T-helper 2 cell treated with Interferon-gamma antibody and Interleukin-4, amounts not matched to agents 5 μg/mL and 100 μg/mL, for 36 hours (primary cell): Measurements from ENCODE around the gene FGGY.
A peak's percentile ranks its signal among the peaks of the same experiment; 100 is the strongest.

Experiments used
- DNase-seq: peaks from one replicate; pipeline ENCODE4 v3.0.0; 2021; ENCODE audit warnings: low spot score
- H3K27ac Mint-ChIP-seq: one replicate; pipeline ENCODE4 v1.8.0; 2021; ENCODE audit warnings: mild to moderate bottlenecking, mixed read lengths
- H3K27me3 Mint-ChIP-seq: one replicate; pipeline ENCODE4 v1.8.0; 2021; ENCODE audit warnings: low read depth, mixed read lengths
- H3K36me3 Mint-ChIP-seq: one replicate; pipeline ENCODE4 v1.8.0; 2021; ENCODE audit warnings: low read depth, mixed read lengths
- H3K4me1 Mint-ChIP-seq: one replicate; pipeline ENCODE4 v1.8.0; 2021; ENCODE audit warnings: low read depth, mixed read lengths
- H3K4me3 Mint-ChIP-seq: one replicate; pipeline ENCODE4 v1.8.0; 2022; ENCODE audit warnings: mild to moderate bottlenecking, moderate library complexity, mixed read lengths
- H3K9me3 Mint-ChIP-seq: one replicate; pipeline ENCODE4 v1.8.0; 2021; ENCODE audit warnings: mixed read lengths

Gene FGGY

DNA sequence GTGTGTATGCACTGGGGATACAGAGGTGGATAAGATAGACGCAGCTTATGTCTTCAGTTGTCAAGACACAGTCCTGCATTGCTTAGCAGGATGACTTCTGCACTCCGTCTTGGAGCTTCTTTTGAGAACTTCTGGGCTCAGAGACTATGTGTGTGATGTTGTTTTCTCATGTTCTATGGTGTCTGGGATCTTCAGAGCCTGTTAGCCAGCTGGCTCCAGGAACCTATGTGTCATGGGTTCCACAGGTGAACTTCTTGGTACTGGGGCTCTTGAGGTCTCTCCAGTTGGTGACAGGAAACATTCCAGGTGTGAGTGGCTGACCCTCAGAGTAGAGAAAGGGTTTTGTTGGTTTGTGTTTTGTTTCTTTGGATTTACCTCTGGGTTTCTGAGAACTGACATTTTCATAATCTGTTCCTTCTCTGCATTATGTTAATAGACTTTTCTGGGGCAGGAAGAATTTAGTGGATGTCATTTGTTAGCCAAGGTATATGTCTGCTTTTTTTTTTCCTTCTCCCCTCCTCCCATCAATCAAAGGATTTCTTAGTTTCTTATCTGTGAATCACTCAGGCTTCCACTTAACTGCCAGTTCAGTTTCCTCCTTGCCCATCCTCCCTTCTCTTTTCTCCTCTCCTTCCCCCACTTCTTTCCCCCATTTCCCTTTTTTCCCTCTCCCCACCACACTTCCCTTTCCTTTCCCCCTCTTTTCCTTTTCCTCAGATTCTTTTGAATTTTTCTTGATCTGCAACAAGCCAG lies 18.1 kb downstream of the FGGY start:
- H3K27ac Mint-ChIP-seq: no peak overlapping the region

DNA sequence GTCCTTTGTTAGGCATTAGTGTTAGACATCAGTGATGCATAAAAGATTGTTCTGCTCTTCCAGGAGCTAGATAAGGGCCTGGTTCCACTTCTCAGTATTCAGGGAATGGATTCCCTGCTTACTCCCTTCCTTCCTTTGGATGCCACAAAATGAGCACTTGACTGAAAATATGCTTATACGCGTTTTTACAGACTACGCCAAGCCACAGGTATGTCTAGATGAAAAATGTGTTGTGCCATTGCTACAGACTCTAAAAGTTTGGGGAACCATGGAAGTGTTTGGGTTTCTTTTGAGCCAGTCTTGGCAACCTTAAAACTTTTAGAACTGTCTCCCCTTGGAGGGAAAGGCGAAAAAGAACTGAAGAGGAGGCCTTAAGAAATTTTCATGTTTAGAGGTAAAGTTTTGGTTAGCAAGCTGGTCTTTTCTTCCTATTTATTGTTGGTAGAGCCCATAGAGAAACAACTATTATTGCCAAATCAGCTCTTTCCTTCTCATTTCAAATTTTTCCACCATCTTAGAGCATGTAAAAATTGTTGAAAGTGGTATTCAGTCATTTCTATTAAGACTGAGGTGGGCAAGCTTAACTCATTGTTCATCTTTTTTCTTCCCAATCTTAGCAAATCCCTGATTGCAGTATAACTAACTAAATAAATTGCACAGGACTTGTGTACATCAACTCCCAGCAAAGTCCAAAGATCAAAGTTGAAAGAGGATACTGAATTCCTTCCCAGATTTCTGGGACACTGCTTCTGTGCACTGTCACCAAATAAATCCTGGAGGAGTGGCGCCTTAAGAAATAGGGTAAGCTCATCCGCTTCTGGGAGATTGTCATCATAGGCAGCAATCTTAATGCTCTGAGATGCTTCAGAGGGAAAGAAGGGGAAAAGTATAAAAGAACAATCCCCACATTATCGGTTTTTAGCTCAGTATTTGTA lies 18.9 kb downstream of the FGGY start:
- H3K36me3 Mint-ChIP-seq: peaks cover 7% of the 10 kb centered on the region
- no peaks in the 10 kb centered on the region for H3K9me3 Mint-ChIP-seq
- no peak overlapping the region for H3K27ac Mint-ChIP-seq
- DNase-seq: no peak
- H3K4me1 Mint-ChIP-seq: peaks cover 26% of the 10 kb centered on the region
- no peaks in the 10 kb centered on the region for H3K27me3 Mint-ChIP-seq
- no peak overlapping the region for H3K4me3 Mint-ChIP-seq

More for the DNA sequence above, 18.1 kb downstream of the FGGY start:
- peaks cover 26% of the 10 kb centered on the region for H3K4me1 Mint-ChIP-seq
- no peaks in the 10 kb centered on the region for H3K27me3 Mint-ChIP-seq
- H3K36me3 Mint-ChIP-seq: peaks cover 8% of the 10 kb centered on the region
- H3K4me3 Mint-ChIP-seq: no peak overlapping the region
- DNase-seq: no peak
- H3K9me3 Mint-ChIP-seq: no peaks in the 10 kb centered on the region

DNA sequence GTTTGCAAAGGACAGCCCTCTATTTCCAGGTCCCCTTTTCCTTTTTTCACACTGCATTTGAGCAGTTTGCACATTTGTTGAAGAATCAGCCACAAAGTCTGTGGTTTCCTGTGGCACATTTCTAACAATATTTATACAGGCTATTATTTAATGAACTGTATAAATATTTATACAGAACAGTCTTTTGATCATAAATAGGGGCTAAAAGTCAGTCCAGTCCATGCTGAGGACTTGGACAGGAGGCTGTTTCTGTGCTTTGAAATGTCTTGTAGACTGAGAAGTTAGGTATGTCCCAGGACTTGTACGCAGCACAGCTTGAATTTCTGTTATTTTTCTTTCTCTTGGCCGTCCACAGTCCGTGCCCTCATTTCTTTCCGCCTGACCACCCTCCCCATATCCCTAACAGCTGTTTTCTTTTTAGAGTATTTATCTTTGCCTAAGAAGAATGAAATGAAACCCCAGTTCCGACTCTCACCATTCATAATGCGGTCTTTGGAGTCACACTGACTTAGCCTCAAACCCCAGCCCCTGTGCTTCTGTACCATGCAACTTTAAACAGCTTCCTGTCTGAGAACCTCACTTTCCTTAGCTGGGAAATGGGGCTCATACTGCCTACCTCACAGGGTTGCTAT lies 19.7 kb downstream of the FGGY start:
- no peak for DNase-seq

DNA sequence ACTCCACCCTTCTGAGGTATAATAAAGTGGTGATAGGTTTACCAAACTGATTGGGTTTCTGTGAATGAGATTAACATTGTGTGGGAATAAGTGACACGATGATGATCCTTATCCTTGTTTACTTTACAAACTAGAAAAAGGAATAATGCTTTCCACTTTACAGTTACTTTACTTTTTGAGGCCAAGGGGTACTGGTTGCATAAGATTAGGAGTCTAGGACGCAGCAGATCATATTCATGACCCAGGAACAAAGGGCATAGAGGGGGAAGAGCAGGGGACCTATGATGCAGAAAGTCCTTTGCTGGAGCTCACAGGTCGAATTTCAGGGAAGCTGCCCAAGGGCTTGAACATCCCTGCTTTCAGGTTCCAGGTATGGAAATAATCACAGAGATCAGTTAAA lies 20.4 kb downstream of the FGGY start:
- Mint-ChIP-seq H3K9me3 (no peaks in the 10 kb centered on the region), H3K36me3 (peaks cover 3% of the 10 kb centered on the region), H3K27me3 (no peaks in the 10 kb centered on the region), H3K27ac (no peak overlapping the region), H3K4me3 (no peak overlapping the region), H3K4me1 (peaks cover 23% of the 10 kb centered on the region)
- no peak for DNase-seq

More for the DNA sequence above, 19.7 kb downstream of the FGGY start:
- Mint-ChIP-seq H3K36me3 (peaks cover 4% of the 10 kb centered on the region), H3K27ac (no peak overlapping the region), H3K9me3 (no peaks in the 10 kb centered on the region), H3K4me3 (peak overlapping the region; percentile 16), H3K27me3 (no peaks in the 10 kb centered on the region), H3K4me1 (peaks cover 23% of the 10 kb centered on the region)

DNA sequence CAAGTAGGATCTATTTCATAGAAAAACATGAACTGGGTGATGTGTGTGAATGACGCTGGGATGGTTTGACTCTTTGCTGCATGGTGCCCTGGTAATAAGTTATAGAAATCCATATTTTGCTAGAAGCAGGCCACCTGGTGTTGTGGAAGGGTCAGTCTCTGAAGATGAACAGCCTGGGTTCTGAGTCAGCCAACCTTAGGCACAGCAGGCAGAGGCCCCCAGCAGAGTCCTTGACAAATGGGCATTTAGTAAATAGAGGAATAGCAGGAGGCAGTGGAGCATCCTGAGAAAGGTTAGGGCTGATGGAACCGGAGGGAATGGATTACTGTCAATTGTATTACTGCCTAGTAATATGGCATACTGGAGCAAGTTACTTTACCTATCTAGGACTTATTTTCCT lies 20.9 kb downstream of the FGGY start:
- no peaks in the 10 kb centered on the region for H3K27me3 Mint-ChIP-seq
- no peak overlapping the region for H3K27ac Mint-ChIP-seq
- H3K4me3 Mint-ChIP-seq: no peak overlapping the region
- H3K36me3 Mint-ChIP-seq: peaks cover 6% of the 10 kb centered on the region
- H3K4me1 Mint-ChIP-seq: peaks cover 23% of the 10 kb centered on the region
- no peak for DNase-seq
- H3K9me3 Mint-ChIP-seq: no peaks in the 10 kb centered on the region

DNA sequence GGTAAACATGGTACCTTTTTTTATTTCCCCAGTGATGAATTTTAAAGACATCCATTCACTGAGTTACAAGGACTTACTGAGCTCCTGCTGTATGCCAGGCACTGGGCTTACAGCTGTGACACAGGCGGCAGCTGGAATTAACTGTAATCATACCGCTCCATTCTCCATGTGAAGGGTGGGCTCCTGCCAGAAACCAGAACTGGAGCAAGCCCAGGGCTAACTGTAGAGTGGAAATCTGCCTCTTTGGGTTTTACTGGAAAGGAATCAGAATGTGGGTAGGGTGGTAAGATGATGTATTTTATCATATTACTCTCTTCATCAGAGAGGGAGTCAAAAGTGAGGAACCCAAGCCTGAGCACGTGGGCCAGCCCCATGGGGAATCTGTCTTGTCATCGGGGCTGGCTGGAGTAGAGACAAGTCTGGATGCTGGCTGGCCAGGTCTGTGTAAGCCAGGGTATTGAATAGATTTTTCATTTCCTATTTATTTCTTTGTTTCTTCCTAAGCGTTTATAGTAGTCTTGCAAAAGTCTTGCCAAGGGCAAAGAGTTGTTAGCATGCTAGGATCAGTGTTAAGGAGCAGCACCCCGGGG lies 21.5 kb downstream of the FGGY start:
- DNase-seq: no peak
- Mint-ChIP-seq H3K36me3 (peaks cover 6% of the 10 kb centered on the region), H3K4me3 (no peak overlapping the region), H3K9me3 (no peaks in the 10 kb centered on the region), H3K27ac (no peak overlapping the region), H3K4me1 (peaks cover 23% of the 10 kb centered on the region), H3K27me3 (no peaks in the 10 kb centered on the region)

DNA sequence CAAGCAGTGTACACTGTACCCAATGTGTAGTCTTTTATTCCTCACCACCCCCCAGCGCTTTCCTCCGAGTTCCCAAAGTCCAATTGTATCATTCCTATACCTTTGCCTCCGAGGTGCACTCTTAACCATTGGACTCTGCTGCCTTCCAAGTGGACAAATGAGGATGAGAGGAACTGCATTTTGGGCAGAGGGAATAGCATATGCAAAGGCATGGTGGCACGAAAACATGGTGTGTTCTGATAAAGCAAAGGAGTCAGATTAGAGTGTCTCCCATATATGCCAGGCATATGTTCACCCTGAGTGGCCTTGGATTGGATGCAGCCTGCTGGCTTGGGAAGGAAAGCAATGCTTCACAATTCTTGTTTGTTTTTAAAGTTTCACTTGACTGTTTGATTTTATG lies 25.5 kb downstream of the FGGY start:
- Mint-ChIP-seq H3K36me3 (peaks cover 23% of the 10 kb centered on the region), H3K27ac (no peak overlapping the region), H3K4me1 (peaks cover 10% of the 10 kb centered on the region), H3K4me3 (no peak overlapping the region), H3K9me3 (peaks cover 13% of the 10 kb centered on the region), H3K27me3 (no peaks in the 10 kb centered on the region)
- no peak for DNase-seq

DNA sequence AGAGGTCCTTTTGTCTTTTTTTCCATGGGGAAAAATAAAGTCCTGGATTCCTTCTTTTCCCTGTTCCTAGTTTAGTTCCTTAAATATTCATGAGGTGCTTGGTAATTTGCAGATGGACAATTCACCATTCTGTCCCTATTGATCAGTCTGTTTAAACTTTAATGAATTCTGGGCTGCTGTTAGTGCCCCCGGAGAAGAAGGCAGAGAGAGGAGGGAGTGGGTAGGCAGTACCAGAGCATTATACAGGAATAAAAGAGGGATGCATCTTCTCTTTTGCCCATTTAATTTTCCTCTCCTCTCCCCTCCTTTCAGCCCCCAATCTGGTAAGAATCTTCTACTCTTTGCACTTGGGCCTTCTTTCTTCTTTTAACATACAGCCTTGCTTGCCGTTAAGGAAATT lies 25.9 kb downstream of the FGGY start:
- H3K9me3 Mint-ChIP-seq: peaks cover 13% of the 10 kb centered on the region
- no peak overlapping the region for H3K4me3 Mint-ChIP-seq
- H3K27ac Mint-ChIP-seq: no peak overlapping the region
- peaks cover 13% of the 10 kb centered on the region for H3K4me1 Mint-ChIP-seq
- H3K27me3 Mint-ChIP-seq: no peaks in the 10 kb centered on the region
- peaks cover 24% of the 10 kb centered on the region for H3K36me3 Mint-ChIP-seq
- no peak for DNase-seq

DNA sequence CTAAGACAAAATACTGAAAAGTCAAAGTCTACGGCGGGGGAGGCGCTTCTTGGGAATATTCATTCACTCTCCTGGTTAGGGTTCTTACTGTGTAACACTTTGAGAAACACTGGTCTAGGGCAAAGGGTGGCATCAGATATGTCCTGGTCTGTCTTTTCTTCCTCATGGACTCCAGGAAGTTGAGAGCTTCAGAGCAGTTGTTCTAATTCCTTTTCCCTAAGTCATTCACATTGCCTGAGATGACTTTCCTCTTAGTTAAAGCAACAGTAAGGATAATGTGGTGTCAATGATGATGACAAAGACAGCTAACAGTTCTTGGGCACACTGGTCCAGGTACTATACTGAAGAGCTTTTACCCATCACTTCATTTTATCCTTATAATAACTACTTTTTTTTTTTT lies 27.0 kb downstream of the FGGY start:
- Mint-ChIP-seq H3K4me3 (no peak overlapping the region), H3K36me3 (peaks cover 26% of the 10 kb centered on the region), H3K4me1 (peaks cover 21% of the 10 kb centered on the region), H3K27ac (no peak overlapping the region), H3K27me3 (no peaks in the 10 kb centered on the region), H3K9me3 (peaks cover 13% of the 10 kb centered on the region)
- no peak for DNase-seq

DNA sequence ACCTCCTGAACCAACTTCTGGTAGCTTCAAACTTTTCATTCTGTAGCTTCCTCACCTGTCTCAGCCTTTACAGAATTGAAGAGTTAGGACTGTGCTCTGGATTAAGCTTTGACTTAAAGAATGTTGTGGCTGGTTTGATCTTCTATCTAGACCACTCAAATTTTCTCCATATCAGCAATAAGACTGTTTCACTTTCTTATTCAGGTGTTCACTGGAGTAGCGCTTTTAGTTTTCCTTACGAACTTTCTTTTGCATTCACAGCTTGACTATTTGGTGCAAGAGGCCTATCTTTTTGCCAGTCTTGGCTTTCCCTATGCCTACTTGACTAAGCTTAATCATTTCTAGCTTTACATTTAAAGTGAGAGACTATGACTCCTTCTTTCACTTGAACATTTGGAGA lies 31.5 kb downstream of the FGGY start:
- no peak for DNase-seq
- Mint-ChIP-seq H3K4me1 (peaks cover 40% of the 10 kb centered on the region), H3K9me3 (peaks cover 13% of the 10 kb centered on the region), H3K27me3 (no peaks in the 10 kb centered on the region), H3K27ac (peak overlapping the region; percentile 79), H3K4me3 (peak overlapping the region; percentile 60), H3K36me3 (peaks cover 29% of the 10 kb centered on the region)

DNA sequence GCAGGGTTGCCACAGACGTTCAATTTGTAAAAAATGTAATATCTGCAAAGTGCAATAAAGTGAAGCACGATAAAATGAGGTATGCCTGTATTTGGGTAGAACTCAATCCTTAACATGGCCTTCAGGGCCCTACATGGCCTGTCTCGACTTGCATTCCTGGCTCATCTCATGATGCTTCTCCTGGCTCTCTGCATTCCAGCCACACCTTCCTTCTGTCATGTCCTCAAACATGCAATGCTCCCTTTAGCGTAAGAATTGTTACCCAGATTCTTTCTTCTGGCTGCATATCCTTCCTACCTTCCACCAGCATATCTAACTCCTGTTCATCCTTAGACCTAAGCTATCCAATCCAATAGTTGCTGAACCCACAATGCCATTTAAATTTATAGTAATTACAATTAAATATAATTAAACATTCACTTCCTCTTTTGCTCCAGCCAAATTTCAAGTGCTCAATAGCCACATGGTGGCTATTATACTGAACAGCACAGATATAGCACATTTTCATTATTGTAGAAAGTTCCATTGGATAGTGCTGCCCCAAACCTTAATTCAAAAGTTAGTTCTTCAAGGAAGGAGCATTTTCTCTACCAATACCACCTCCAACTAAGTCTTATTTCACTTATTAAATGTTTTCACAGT lies 32.6 kb downstream of the FGGY start:
- Mint-ChIP-seq H3K4me3 (no peak overlapping the region), H3K9me3 (peaks cover 9% of the 10 kb centered on the region), H3K27ac (no peak overlapping the region), H3K4me1 (peaks cover 46% of the 10 kb centered on the region), H3K36me3 (peaks cover 25% of the 10 kb centered on the region), H3K27me3 (no peaks in the 10 kb centered on the region)
- no peak for DNase-seq

DNA sequence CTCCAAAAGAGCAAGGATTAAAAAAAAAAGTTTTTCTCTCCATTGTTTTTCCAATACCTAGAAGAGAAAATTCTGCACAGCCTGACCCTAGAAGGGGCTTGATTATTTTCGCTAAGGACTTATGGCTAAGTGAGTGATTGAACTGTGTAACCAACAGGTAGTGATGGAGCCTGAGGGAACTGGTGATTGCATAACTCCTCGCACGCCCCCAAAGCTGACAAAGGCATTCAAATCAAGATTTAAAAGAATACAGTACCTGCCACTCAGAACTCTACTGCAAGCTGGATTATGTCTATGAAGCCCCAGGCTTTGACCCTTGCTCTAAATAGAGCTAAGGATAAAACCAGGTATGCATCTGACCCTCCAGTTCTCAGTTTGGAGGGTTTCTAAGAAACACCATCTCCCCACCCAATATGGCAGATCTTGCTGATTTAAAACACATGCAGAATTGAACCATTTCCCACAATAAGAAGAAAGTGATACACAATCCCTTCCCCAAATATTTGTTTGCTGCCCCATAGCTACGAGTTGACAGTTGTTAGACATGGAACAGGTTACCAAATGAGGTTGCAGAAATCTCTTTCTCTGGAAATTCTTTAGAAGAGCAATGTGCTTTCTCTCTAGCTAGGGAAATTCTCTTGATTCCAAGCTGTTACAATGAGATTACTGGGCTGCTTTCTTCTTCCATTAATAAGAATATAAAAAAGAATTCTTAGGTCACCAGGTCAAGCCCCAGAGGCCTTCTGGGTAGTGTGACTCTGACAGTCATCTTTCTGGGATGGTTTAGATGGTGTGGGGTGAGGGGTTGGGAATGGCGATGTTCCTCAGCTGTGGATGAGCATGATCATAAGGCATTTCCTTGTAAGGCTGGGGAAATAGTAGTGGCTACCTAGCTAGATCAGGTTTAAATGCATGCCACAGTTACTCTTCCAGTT lies 35.1 kb downstream of the FGGY start:
- Mint-ChIP-seq H3K4me3 (no peak overlapping the region), H3K4me1 (peaks cover 45% of the 10 kb centered on the region), H3K27me3 (no peaks in the 10 kb centered on the region), H3K36me3 (peaks cover 10% of the 10 kb centered on the region), H3K27ac (no peak overlapping the region), H3K9me3 (no peaks in the 10 kb centered on the region)
- DNase-seq: no peak
